Esophagus mucosa (tissue), 1 donor: ENCODE measurements around the gene GALNT2. TPM values are rescaled to one million over a fixed set of nuclear protein-coding genes. Genes with fewer than 3 reads are reported as not detected.

Experiments used
- ATAC-seq: fragments of 200-7000 bp; cut with Tn5 transposase; one replicate; pipeline ENCODE4 v1.9.1; 2020
- total RNA-seq: library from RNA; stranded (reverse); gene quantifications from one replicate; pipeline ENCODE4 v1.2.4, GENCODE V29; 2023
- donor health status: DM: yes; HTN: yes; CAD: no.

Gene GALNT2
- total RNA-seq, 1 donor from 2014 or later = 37.6 TPM

- no peak for ATAC-seq
These were observed 50.7 kb downstream of the GALNT2 start for GRCh38 chr1:230117694-230118093.

- no peak for ATAC-seq
These were observed 52.3 kb downstream of the GALNT2 start for GRCh38 chr1:230119340-230119739.

- ATAC-seq = no peak
These were observed 53.4 kb downstream of the GALNT2 start for GRCh38 chr1:230120289-230120920.

GRCh38 chr1:230120921-230121381 lies 53.9 kb downstream of the GALNT2 start:
- ATAC-seq = peak; percentile 31

- no peak for ATAC-seq
These were observed 54.9 kb downstream of the GALNT2 start for GRCh38 chr1:230121950-230122349.

GRCh38 chr1:230122366-230123279 lies 55.6 kb downstream of the GALNT2 start:
- ATAC-seq = peak; percentile 52

- ATAC-seq = no peak
These were observed 56.5 kb downstream of the GALNT2 start for GRCh38 chr1:230123280-230124185.

GRCh38 chr1:230124186-230125128 lies 57.4 kb downstream of the GALNT2 start:
- ATAC-seq = no peak

GRCh38 chr1:230125141-230125540 lies 58.1 kb downstream of the GALNT2 start:
- no peak for ATAC-seq

GRCh38 chr1:230125640-230126528 lies 58.8 kb downstream of the GALNT2 start:
- no peak for ATAC-seq

- ATAC-seq = no peak
These were observed 59.6 kb downstream of the GALNT2 start for GRCh38 chr1:230126529-230127104.

- ATAC-seq = peak; percentile 19
These were observed 60.3 kb downstream of the GALNT2 start for GRCh38 chr1:230127105-230128054.

GRCh38 chr1:230128569-230129285 lies 61.7 kb downstream of the GALNT2 start:
- ATAC-seq = no peak

- ATAC-seq = no peak
These were observed 62.3 kb downstream of the GALNT2 start for GRCh38 chr1:230129341-230129740.

GRCh38 chr1:230130172-230130944 lies 63.3 kb downstream of the GALNT2 start:
- ATAC-seq = no peak

- no peak for ATAC-seq
These were observed 64.4 kb downstream of the GALNT2 start for GRCh38 chr1:230131457-230131856.

- ATAC-seq = no peak
These were observed 65.7 kb downstream of the GALNT2 start for GRCh38 chr1:230132758-230133157.
